Activated CD4-positive, alpha-beta T cell treated with anti-CD3 and anti-CD28 coated beads, Interleukin-2, amount 10 ng/mL, durations not matched to agents 7 days and 5 days (primary cell): ENCODE measurements around the gene TRIB2. TPM values are rescaled to one million over a fixed set of nuclear protein-coding genes. Genes with fewer than 3 reads are reported as not detected.

ENCODE experiments used
- CTCF ChIA-PET: fragments of 350-600 bp; sonication (Branson Sonifier 250); formaldehyde crosslinking; loops from one replicate; lab custom pipeline; 2021; ENCODE audit warnings: antibody characterized with exemption; lab: Charles Lee
- POLR2A ChIA-PET: fragments of 350-600 bp; sonication (Branson Sonifier 250); formaldehyde crosslinking; loops from one replicate; lab custom pipeline; 2021; ENCODE audit warnings: antibody characterized with exemption; lab: Charles Lee
- DNase-seq: peaks from one replicate; pipeline ENCODE4 v3.0.0-alpha.2; 2020
- H3K27ac Mint-ChIP-seq: one replicate; pipeline ENCODE4 v1.8.0; 2021; ENCODE audit warnings: mild to moderate bottlenecking, moderate library complexity, mixed read lengths
- H3K27me3 Mint-ChIP-seq: one replicate; pipeline ENCODE4 v1.8.0; 2021; ENCODE audit warnings: mixed read lengths
- H3K36me3 Mint-ChIP-seq: one replicate; pipeline ENCODE4 v1.8.0; 2021; ENCODE audit warnings: low read depth, mixed read lengths
- H3K4me1 Mint-ChIP-seq: one replicate; pipeline ENCODE4 v1.8.0; 2021; ENCODE audit warnings: mixed read lengths
- H3K4me3 Mint-ChIP-seq: one replicate; pipeline ENCODE4 v1.8.0; 2021; ENCODE audit warnings: mild to moderate bottlenecking, moderate library complexity, mixed read lengths
- H3K9me3 Mint-ChIP-seq: one replicate; pipeline ENCODE4 v1.8.0; 2021; ENCODE audit warnings: mixed read lengths
- microRNA-seq: library from miRNA; unstranded; fragments of <30 nt; microRNA quantifications from one replicate; pipeline ENCODE4 v1.2.0, GENCODE V29; 2021; ENCODE audit warnings: borderline microRNAs expressed, borderline replicate concordance
- total RNA-seq, 2 experiments: library from RNA; stranded (reverse); gene quantifications; one replicate each; pipeline ENCODE4 v1.2.3, GENCODE V29; 2021

Gene TRIB2
- total RNA-seq, 2 experiments from 2014 or later: 85.4 to 96.5 TPM

DNA sequence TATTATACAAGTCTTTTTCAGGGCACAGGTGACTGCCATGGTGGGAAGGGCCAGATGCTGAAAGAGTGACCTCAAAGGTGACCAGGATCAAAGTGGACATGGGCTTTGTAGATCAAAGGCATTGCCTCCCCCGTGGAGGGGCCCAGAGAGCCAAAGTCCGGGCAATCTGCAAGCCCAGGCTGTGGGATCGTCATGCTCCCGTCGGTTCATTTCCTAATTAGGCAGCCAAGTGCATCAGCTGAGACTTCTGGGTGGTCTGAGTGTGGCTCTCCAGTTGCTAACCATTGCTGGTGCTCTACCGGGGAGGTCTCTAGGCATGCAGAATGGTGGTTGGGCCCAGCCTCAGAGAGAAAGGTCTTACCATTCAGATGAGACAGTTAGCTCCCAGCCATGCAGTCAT lies 61.6 kb downstream of the TRIB2 start:
- peaks cover 5% of the 10 kb centered on the region for H3K4me1 Mint-ChIP-seq
- no peak overlapping the region for H3K27ac Mint-ChIP-seq
- H3K4me3 Mint-ChIP-seq: no peak overlapping the region
- no peaks in the 10 kb centered on the region for H3K36me3 Mint-ChIP-seq
- ChIA-PET CTCF (no interaction called here), POLR2A (no interaction called here)
- peaks cover 2% of the 10 kb centered on the region for H3K27me3 Mint-ChIP-seq
- no peaks in the 10 kb centered on the region for H3K9me3 Mint-ChIP-seq
- no peak for DNase-seq

GRCh38 chr2:12778811-12779579 lies 62.3 kb downstream of the TRIB2 start:
- POLR2A ChIA-PET: no interaction called here

DNA sequence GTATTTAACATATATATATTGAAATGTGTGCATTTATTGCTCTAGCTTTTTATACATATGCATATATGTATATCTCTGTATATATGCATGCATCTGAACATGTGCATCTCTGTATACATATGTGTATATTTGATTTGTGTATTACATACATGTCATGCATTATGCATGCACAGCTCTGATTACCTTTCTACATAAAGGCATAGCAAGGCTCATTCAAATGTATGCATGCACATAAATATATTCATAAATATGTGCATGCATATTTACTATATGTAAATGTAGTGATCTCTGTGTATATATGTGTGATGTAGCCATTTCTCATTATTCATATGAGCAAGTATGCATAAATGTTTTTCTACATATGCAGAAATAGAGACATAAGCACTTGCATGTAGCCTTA lies 64.6 kb downstream of the TRIB2 start:
- ChIA-PET POLR2A (no interaction called here), CTCF (no interaction called here)
- peaks cover under 1% of the 10 kb centered on the region for H3K9me3 Mint-ChIP-seq
- H3K27ac Mint-ChIP-seq: no peak overlapping the region
- peaks cover 5% of the 10 kb centered on the region for H3K4me1 Mint-ChIP-seq
- H3K36me3 Mint-ChIP-seq: no peaks in the 10 kb centered on the region
- no peak for DNase-seq
- H3K27me3 Mint-ChIP-seq: peaks cover 3% of the 10 kb centered on the region
- no peak overlapping the region for H3K4me3 Mint-ChIP-seq

More at GRCh38 chr2:12778811-12779579, 62.3 kb downstream of the TRIB2 start:
- H3K4me1 Mint-ChIP-seq: peaks cover 5% of the 10 kb centered on the region
- DNase-seq: no peak
- no peaks in the 10 kb centered on the region for H3K9me3 Mint-ChIP-seq
- CTCF ChIA-PET: interaction anchor here (0.6 to 1.1 kb wide), 2 partner anchors 10 to 388 kb away, joined by 3 read pairs; no protein-coding TSS in a partner anchor
- H3K4me3 Mint-ChIP-seq: no peak overlapping the region
- peaks cover 3% of the 10 kb centered on the region for H3K27me3 Mint-ChIP-seq
- H3K27ac Mint-ChIP-seq: no peak overlapping the region
- no peaks in the 10 kb centered on the region for H3K36me3 Mint-ChIP-seq

DNA sequence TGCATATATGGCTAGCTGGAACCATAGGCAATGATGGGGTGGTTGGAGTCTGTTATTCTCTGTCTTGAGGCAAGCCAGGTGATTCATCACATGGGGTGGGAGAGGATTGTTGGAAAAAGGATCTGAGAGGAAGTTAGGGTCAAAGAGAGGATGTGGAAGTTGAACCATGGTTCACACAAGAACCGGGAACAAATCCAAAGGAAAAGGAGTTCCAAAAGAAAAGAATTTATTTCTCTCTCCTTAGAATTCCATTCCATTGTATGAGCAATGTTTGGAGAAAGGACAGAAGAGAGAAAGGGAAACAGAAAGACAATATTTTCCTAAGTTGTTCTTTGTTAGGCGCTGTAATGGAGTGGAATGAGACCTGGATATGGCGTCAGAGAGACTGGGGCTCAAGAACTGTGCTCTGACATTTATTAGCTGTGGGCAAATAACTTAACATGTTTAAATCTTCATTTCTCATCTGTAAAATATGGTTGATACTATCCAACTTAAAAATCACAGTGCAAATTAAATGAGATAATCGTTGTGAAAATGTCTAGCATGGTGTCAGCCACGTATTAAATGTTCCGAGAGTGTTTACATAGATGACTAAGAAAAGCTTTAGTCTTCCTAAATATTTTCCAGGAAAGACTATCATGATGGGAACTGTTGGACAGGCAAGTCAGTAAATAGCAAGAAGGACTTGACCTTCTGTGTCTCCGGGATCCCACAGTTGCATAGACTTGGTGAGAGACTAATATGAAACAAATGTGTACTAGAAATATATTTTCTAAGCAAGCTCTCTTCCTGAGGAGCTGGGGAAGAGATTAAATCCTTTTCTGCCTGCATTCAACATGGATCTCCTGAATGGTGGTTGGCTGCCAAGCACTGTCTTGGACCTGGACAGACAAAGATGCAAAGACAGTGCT lies 71.4 kb downstream of the TRIB2 start:
- Mint-ChIP-seq H3K4me1 (no peaks in the 10 kb centered on the region), H3K36me3 (no peaks in the 10 kb centered on the region), H3K27me3 (peaks cover 13% of the 10 kb centered on the region), H3K4me3 (no peak overlapping the region), H3K27ac (no peak overlapping the region), H3K9me3 (peaks cover 5% of the 10 kb centered on the region)
- CTCF ChIA-PET: no interaction called here
- POLR2A ChIA-PET: no interaction called here
- DNase-seq: no peak

- Mint-ChIP-seq H3K4me3 (no peak overlapping the region), H3K4me1 (no peaks in the 10 kb centered on the region), H3K27ac (no peak overlapping the region), H3K36me3 (no peaks in the 10 kb centered on the region), H3K27me3 (peaks cover 7% of the 10 kb centered on the region), H3K9me3 (no peaks in the 10 kb centered on the region)
- CTCF ChIA-PET: interaction anchor here (1.4 kb wide), 1 partner anchor 31 kb away, joined by 4 read pairs; no protein-coding TSS in a partner anchor
- POLR2A ChIA-PET: no interaction called here
- DNase-seq: no peak
Observed at GRCh38 chr2:12791906-12792305, 75.2 kb downstream of the TRIB2 start.

Small RNAs within 50 kb of the gene (microRNA-seq; reads per million reads assigned to microRNA genes)
- gene MIR3125: not detected
